Measurements from ENCODE around the gene DNAAF2. TPM values are rescaled to one million over a fixed set of nuclear protein-coding genes. Genes with fewer than 3 reads are reported as not detected.
A peak's percentile ranks its signal among the peaks of the same experiment; 100 is the strongest.

DNAAF2 gene
- total RNA-seq, 1 experiment from 2014 or later: 13.7 TPM

DNA sequence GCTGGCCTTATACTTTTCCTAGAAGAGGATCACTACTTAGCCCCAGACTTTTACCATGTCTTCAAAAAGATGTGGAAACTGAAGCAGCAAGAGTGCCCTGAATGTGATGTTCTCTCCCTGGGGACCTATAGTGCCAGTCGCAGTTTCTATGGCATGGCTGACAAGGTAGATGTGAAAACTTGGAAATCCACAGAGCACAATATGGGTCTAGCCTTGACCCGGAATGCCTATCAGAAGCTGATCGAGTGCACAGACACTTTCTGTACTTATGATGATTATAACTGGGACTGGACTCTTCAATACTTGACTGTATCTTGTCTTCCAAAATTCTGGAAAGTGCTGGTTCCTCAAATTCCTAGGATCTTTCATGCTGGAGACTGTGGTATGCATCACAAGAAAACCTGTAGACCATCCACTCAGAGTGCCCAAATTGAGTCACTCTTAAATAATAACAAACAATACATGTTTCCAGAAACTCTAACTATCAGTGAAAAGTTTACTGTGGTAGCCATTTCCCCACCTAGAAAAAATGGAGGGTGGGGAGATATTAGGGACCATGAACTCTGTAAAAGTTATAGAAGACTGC is 12.9 kb downstream of the DNAAF2 start:
- intact Hi-C loops (cut with micrococcal nuclease): loop anchor here (5.0 kb wide), 1 partner anchor 495 kb away; the partner anchor contains the start of gene VCPKMT
- Histone ChIP-seq H3K4me2 (ENCODE audit: low read length) (peak overlapping the region; percentile 74; the same call in 1 of the 2 replicates), H3K9me2 (ENCODE audit: insufficient read depth) (no peaks in the 10 kb centered on the region), H3K27me3 (ENCODE audit: insufficient read depth, low read length) (no peaks in the 10 kb centered on the region), H3K9me3 (ENCODE audit: control insufficient read depth in 1 of 2, insufficient read depth in 1 of 2, low read depth in 1 of 2, low read length in 2 of 2) (no peaks in the 10 kb centered on the region), H3K36me3 (ENCODE audit: control insufficient read depth in 1 of 2, insufficient read depth in 2 of 2, low read length in 2 of 2) (peaks cover 17 to 21% of the 10 kb centered on the region in 2 experiments; a peak in 3 of 4 replicates), H3K4me1 (ENCODE audit: control insufficient read depth in 1 of 2, insufficient read depth in 2 of 2, low read length in 2 of 2) (peaks cover 8 to 33% of the 10 kb centered on the region in 2 experiments; a peak in 3 of 4 replicates), H3K4me3 (replicated peaks in 1 of 2; ENCODE audit: low read depth in 1 of 2, low read length in 2 of 2) (peak overlapping the region in 1 of 2 experiments; percentile 96; a peak in 1 of 4 replicates), H4K20me1 (ENCODE audit: insufficient read depth) (0 out of 2 replicates have a peak, but pooled peaks cover 4% of the 10 kb centered on the region), H2AFZ (ENCODE audit: low read depth, low read length, poor library complexity, severe bottlenecking) (no peak overlapping the region), H3K27ac (ENCODE audit: low read depth, low read length) (no peak overlapping the region), H3K9ac (ENCODE audit: low read length) (no peak overlapping the region), H3K79me2 (ENCODE audit: insufficient read depth, low read length) (peaks cover 77% of the 10 kb centered on the region)
- TSS peak; percentile 73 for BruUV-seq (replicated peaks)
- POLR2A ChIA-PET: interaction anchor here (2.3 kb wide), 2 partner anchors 13 to 20 kb away, joined by 17 read pairs; partner anchors contain the start of gene DNAAF2
- ATAC-seq: no peak
- CTCF ChIA-PET: no interaction called here
- TF ChIP-seq POLR2A (IDR thresholded peaks at IDR 0.05; ENCODE audit: borderline replicate concordance, extremely low read depth, insufficient read depth, insufficient read length) (no peak), POLR2AphosphoS5 (IDR thresholded peaks at IDR 0.05; ENCODE audit: low read depth, low read length) (no peak), EZH2 (IDR thresholded peaks at IDR 0.05) (no peak), ZFX (IDR thresholded peaks at IDR 0.05) (no peak), ZNF274 (IDR thresholded peaks at IDR 0.05; ENCODE audit: low read depth, low read length) (no peak), YY1 (IDR thresholded peaks at IDR 0.05; ENCODE audit: extremely low read depth, insufficient replicate concordance, low read depth, low read length) (no peak)
- TF ChIP-seq, protein P1, sequence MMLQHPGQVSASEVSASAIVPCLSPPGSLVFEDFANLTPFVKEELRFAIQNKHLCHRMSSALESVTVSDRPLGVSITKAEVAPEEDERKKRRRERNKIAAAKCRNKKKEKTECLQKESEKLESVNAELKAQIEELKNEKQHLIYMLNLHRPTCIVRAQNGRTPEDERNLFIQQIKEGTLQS (IDR thresholded peaks at IDR 0.05): no peak
- TF ChIP-seq, protein P2, sequence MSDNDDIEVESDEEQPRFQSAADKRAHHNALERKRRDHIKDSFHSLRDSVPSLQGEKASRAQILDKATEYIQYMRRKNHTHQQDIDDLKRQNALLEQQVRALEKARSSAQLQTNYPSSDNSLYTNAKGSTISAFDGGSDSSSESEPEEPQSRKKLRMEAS (IDR thresholded peaks at IDR 0.05): 0 out of 2 replicates have a peak, but pooled peaks have one; percentile 17
- RAD21 ChIA-PET (ENCODE audit: low non-redundant PET in 1 of 2, low total read pairs in 2 of 2, uncharacterized antibody in 2 of 2, unreplicated experiment in 2 of 2): no interaction called here
- no peak for DNase-seq (ENCODE audit: low read depth, low spot score)
